ENCODE results near the gene PLA2G4F.

The PLA2G4F gene

DNA sequence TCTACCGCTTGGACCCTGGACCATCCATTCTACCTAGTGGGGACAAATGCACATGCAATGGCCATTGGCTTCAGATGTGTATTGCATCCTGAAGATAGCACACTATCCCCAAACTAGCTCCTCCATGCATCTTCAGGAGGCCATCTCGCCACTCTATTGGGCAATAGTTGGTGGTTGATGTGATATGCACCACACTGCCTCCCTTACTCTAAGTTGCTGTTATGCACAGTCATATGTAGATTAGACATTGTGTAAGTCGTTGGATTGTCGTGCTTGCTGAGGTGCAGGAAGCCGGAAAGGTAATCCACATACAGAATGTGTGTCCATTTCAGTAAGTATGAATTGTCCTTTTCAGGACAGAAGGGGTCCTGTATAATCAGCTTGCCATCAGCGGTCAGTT, 35.4 kb downstream of the PLA2G4F start:
- Histone ChIP-seq H3K36me3 (ENCODE audit: insufficient read depth, insufficient read length, low read length) (no peaks in the 10 kb centered on the region), H3K9ac (ENCODE audit: insufficient read length, low read depth) (no peak overlapping the region), H3K9me3 (ENCODE audit: insufficient read depth, low read length) (no peaks in the 10 kb centered on the region), H3K4me3 (ENCODE audit: insufficient read length, low read depth) (no peak overlapping the region), H3K27me3 (ENCODE audit: insufficient read depth, insufficient read length) (no peaks in the 10 kb centered on the region), H3K4me1 (ENCODE audit: insufficient read depth, insufficient read length) (no peaks in the 10 kb centered on the region)
- DNase-seq (ENCODE audit: low read depth, low spot score): no peak
- TF ChIP-seq SUZ12 (IDR thresholded peaks at IDR 0.05; ENCODE audit: extremely low read depth, insufficient read depth, insufficient read length) (no peak), ZNF274 (IDR thresholded peaks at IDR 0.05; ENCODE audit: low read depth, low read length) (no peak), YY1 (IDR thresholded peaks at IDR 0.05; ENCODE audit: insufficient read depth, insufficient read length) (no peak)

DNA sequence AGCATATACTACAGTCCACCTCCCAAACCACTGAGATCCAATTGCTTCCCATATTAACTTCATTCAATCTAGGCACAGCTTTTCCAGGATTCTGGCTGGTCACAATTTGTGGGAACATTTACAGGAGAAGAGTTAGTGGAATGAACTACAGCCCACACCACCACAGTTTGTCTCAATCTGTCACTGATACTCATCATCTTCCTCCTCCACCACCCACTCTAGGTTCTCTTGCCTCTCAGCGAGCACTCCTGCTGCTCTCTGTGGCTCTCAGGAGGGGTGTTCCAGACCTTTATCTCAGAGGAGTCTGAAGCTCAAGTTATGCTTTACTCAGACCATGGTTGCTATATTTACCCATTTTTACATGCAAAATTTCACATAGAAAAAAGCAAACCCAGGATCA, 36.2 kb downstream of the PLA2G4F start:
- Histone ChIP-seq H3K9me3 (ENCODE audit: insufficient read depth, low read length) (no peaks in the 10 kb centered on the region), H3K4me1 (ENCODE audit: insufficient read depth, insufficient read length) (no peaks in the 10 kb centered on the region), H3K27me3 (ENCODE audit: insufficient read depth, insufficient read length) (no peaks in the 10 kb centered on the region), H3K4me3 (ENCODE audit: insufficient read length, low read depth) (no peak overlapping the region), H3K9ac (ENCODE audit: insufficient read length, low read depth) (no peak overlapping the region), H3K36me3 (ENCODE audit: insufficient read depth, insufficient read length, low read length) (no peaks in the 10 kb centered on the region)
- DNase-seq (ENCODE audit: low read depth, low spot score): no peak
- no peak for TF ChIP-seq ZNF274 (IDR thresholded peaks at IDR 0.05; ENCODE audit: low read depth, low read length)
- TF ChIP-seq YY1 (IDR thresholded peaks at IDR 0.05; ENCODE audit: insufficient read depth, insufficient read length): no peak
- TF ChIP-seq SUZ12 (IDR thresholded peaks at IDR 0.05; ENCODE audit: extremely low read depth, insufficient read depth, insufficient read length): no peak

DNA sequence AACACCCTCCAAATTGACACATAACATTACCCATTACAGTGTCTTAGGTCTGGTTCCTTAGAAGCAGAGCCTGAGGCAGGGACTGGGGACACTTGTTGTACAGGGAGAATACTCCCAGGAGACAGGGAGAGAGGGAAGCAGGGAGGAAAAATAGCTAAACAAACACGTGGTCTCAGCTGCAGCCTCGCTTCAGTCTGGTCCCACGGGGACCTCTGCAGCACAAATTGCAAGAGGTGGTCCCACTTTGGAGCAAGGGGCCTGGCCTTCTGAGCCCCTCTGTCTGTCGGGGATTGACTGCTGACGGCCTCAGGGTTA, 37.0 kb downstream of the PLA2G4F start:
- Histone ChIP-seq H3K27me3 (ENCODE audit: insufficient read depth, insufficient read length) (no peaks in the 10 kb centered on the region), H3K4me3 (ENCODE audit: insufficient read length, low read depth) (no peak overlapping the region), H3K9ac (ENCODE audit: insufficient read length, low read depth) (no peak overlapping the region), H3K9me3 (ENCODE audit: insufficient read depth, low read length) (no peaks in the 10 kb centered on the region), H3K36me3 (ENCODE audit: insufficient read depth, insufficient read length, low read length) (no peaks in the 10 kb centered on the region), H3K4me1 (ENCODE audit: insufficient read depth, insufficient read length) (no peaks in the 10 kb centered on the region)
- DNase-seq (ENCODE audit: low read depth, low spot score): no peak
- no peak for TF ChIP-seq YY1 (IDR thresholded peaks at IDR 0.05; ENCODE audit: insufficient read depth, insufficient read length)
- no peak for TF ChIP-seq SUZ12 (IDR thresholded peaks at IDR 0.05; ENCODE audit: extremely low read depth, insufficient read depth, insufficient read length)
- TF ChIP-seq ZNF274 (IDR thresholded peaks at IDR 0.05; ENCODE audit: low read depth, low read length): no peak

DNA sequence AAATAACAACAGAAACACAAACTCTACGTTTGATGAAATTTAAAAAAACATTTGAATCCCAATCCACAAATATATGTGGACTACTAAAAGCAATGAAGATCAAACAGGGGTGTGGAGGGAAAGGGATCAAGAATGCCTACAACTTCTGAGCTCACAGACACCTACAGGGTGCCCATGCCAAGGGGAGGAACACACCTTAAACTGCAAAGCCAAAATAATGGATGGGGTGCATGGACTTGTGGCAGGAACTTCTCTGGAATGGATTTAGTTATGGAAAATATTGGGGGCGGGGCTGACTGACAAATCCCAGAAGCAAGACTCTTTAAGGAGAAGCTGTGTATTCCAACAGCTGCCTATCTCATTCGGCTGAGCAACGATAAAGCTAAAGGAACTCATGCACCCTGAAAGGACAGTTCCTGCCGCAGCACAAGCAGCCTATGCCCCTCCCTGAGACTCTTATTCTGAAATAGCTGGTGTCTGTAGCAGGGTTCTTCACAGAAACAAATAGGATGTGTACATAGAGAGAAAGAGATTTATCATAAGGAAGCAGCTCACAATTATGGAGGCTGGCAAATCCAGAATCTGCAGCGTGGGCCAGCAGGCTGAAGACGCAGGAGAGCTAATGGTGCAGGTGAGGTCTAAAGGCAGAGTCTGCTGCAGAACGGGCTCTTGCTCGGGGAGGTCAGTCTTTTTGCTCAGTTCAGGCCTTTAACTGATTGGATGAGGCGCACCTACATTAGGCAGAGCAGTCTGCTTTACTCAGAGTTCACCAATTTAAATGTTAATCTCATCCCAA, 37.6 kb downstream of the PLA2G4F start:
- Histone ChIP-seq H3K4me3 (ENCODE audit: insufficient read length, low read depth) (no peak overlapping the region), H3K9ac (ENCODE audit: insufficient read length, low read depth) (no peak overlapping the region), H3K9me3 (ENCODE audit: insufficient read depth, low read length) (no peaks in the 10 kb centered on the region), H3K27me3 (ENCODE audit: insufficient read depth, insufficient read length) (no peaks in the 10 kb centered on the region), H3K36me3 (ENCODE audit: insufficient read depth, insufficient read length, low read length) (no peaks in the 10 kb centered on the region), H3K4me1 (ENCODE audit: insufficient read depth, insufficient read length) (no peaks in the 10 kb centered on the region)
- TF ChIP-seq YY1 (IDR thresholded peaks at IDR 0.05; ENCODE audit: insufficient read depth, insufficient read length): no peak
- no peak for TF ChIP-seq ZNF274 (IDR thresholded peaks at IDR 0.05; ENCODE audit: low read depth, low read length)
- no peak for TF ChIP-seq SUZ12 (IDR thresholded peaks at IDR 0.05; ENCODE audit: extremely low read depth, insufficient read depth, insufficient read length)
- no peak for DNase-seq (ENCODE audit: low read depth, low spot score)

DNA sequence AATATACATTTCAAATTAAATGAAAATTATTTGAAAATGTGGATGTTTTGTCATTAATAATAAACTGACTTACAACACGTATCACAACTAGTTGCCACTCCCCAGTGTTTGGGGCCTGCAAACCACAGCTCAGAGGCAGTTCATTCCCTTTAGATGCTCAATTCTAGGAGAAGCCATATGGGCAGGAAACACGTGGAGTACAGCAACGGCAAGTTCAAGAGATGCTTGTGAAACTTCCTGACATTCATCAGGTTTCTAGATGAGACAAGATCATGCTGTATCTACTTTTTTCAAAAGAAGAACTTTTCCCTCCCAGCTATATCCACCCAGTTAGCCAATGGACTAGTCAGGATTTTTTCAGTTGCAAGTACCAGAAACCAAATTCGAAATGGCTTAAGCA, 44.5 kb downstream of the PLA2G4F start:
- H3K9ac ChIP-seq (ENCODE audit: insufficient read length, low read depth): no peak overlapping the region
- no peak for DNase-seq (ENCODE audit: low read depth, low spot score)
- no peaks in the 10 kb centered on the region for H3K9me3 ChIP-seq (ENCODE audit: insufficient read depth, low read length)
- no peaks in the 10 kb centered on the region for H3K36me3 ChIP-seq (ENCODE audit: insufficient read depth, insufficient read length, low read length)
- no peak for TF ChIP-seq SUZ12 (IDR thresholded peaks at IDR 0.05; ENCODE audit: extremely low read depth, insufficient read depth, insufficient read length)
- TF ChIP-seq YY1 (IDR thresholded peaks at IDR 0.05; ENCODE audit: insufficient read depth, insufficient read length): no peak
- no peak for TF ChIP-seq ZNF274 (IDR thresholded peaks at IDR 0.05; ENCODE audit: low read depth, low read length)
- H3K4me3 ChIP-seq (ENCODE audit: insufficient read length, low read depth): no peak overlapping the region
- H3K27me3 ChIP-seq (ENCODE audit: insufficient read depth, insufficient read length): no peaks in the 10 kb centered on the region
- H3K4me1 ChIP-seq (ENCODE audit: insufficient read depth, insufficient read length): no peaks in the 10 kb centered on the region

DNA sequence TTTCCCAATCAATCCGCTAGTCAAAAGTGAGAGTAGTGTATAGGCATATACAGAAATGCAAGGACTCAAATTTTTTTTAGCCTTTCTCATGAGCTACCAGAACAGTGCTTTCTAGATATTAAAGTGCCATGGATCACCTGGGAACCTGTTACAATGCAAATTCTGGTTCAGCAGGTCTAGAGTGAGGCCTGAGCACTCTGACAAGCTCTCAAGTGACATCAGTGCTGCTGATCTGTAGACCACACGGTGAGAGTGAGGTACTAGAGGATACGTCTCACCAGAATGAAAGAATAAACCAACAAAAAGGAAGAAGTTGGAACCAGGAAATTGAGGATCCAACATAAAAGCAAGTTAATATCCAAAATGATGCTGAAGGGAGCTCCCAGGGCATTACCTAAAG, 46.1 kb downstream of the PLA2G4F start:
- Histone ChIP-seq H3K4me1 (ENCODE audit: insufficient read depth, insufficient read length) (no peaks in the 10 kb centered on the region), H3K27me3 (ENCODE audit: insufficient read depth, insufficient read length) (no peaks in the 10 kb centered on the region), H3K36me3 (ENCODE audit: insufficient read depth, insufficient read length, low read length) (no peaks in the 10 kb centered on the region), H3K4me3 (ENCODE audit: insufficient read length, low read depth) (no peak overlapping the region), H3K9ac (ENCODE audit: insufficient read length, low read depth) (no peak overlapping the region), H3K9me3 (ENCODE audit: insufficient read depth, low read length) (no peaks in the 10 kb centered on the region)
- no peak for DNase-seq (ENCODE audit: low read depth, low spot score)
- TF ChIP-seq SUZ12 (IDR thresholded peaks at IDR 0.05; ENCODE audit: extremely low read depth, insufficient read depth, insufficient read length) (no peak), YY1 (IDR thresholded peaks at IDR 0.05; ENCODE audit: insufficient read depth, insufficient read length) (no peak), ZNF274 (IDR thresholded peaks at IDR 0.05; ENCODE audit: low read depth, low read length) (no peak)

DNA sequence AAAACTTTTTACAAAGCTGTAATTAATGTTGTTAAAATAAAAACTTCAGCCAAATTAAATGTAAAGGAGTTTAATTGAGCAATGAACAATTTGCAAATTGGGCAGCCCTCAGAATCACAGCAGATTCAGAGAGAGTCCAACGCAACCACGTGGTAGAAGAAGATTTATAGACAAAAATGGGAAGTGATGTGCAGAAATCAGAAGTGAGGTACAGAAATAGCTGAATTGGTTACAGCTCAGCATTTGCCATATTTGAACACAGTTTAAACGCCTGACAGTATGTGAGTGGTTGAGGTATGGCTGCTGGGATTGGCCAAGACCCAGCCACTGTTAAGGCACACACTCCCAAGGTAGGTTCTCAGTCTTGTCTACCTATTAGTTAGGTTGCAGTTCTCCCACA, 47.6 kb downstream of the PLA2G4F start:
- Histone ChIP-seq H3K36me3 (ENCODE audit: insufficient read depth, insufficient read length, low read length) (no peaks in the 10 kb centered on the region), H3K9ac (ENCODE audit: insufficient read length, low read depth) (no peak overlapping the region), H3K27me3 (ENCODE audit: insufficient read depth, insufficient read length) (no peaks in the 10 kb centered on the region), H3K9me3 (ENCODE audit: insufficient read depth, low read length) (no peaks in the 10 kb centered on the region), H3K4me1 (ENCODE audit: insufficient read depth, insufficient read length) (no peaks in the 10 kb centered on the region), H3K4me3 (ENCODE audit: insufficient read length, low read depth) (no peak overlapping the region)
- no peak for TF ChIP-seq YY1 (IDR thresholded peaks at IDR 0.05; ENCODE audit: insufficient read depth, insufficient read length)
- TF ChIP-seq SUZ12 (IDR thresholded peaks at IDR 0.05; ENCODE audit: extremely low read depth, insufficient read depth, insufficient read length): no peak
- no peak for TF ChIP-seq ZNF274 (IDR thresholded peaks at IDR 0.05; ENCODE audit: low read depth, low read length)
- DNase-seq (ENCODE audit: low read depth, low spot score): no peak
